HL-60 (cell line): Measurements from ENCODE around the gene RANGAP1.

Experiments used
- POLR2AphosphoS5 ChIP-seq: IDR thresholded peaks from 2 replicates; pipeline ENCODE4 v1.6.1; 2012; ENCODE audit warnings: low read depth
- REST ChIP-seq: IDR thresholded peaks from 2 replicates; pipeline ENCODE4 v1.6.1; 2012; ENCODE audit warnings: low read depth; ENCODE audit not compliant: insufficient replicate concordance
- TF ChIP-seq, protein P1 (sequence below): IDR thresholded peaks from one replicate; pipeline ENCODE4 v1.5.1; 2011; ENCODE audit warnings: low read length, control low read depth, inconsistent platforms; ENCODE audit not compliant: insufficient read depth

- TF ChIP-seq, protein P1, sequence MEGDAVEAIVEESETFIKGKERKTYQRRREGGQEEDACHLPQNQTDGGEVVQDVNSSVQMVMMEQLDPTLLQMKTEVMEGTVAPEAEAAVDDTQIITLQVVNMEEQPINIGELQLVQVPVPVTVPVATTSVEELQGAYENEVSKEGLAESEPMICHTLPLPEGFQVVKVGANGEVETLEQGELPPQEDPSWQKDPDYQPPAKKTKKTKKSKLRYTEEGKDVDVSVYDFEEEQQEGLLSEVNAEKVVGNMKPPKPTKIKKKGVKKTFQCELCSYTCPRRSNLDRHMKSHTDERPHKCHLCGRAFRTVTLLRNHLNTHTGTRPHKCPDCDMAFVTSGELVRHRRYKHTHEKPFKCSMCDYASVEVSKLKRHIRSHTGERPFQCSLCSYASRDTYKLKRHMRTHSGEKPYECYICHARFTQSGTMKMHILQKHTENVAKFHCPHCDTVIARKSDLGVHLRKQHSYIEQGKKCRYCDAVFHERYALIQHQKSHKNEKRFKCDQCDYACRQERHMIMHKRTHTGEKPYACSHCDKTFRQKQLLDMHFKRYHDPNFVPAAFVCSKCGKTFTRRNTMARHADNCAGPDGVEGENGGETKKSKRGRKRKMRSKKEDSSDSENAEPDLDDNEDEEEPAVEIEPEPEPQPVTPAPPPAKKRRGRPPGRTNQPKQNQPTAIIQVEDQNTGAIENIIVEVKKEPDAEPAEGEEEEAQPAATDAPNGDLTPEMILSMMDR = no peak
- no peak for TF ChIP-seq REST
- TF ChIP-seq POLR2AphosphoS5 = no peak
These were observed 41.1 kb upstream of the RANGAP1 start for GRCh38 chr22:41327124-41327523.
